Retinal pigment epithelial cell (primary cell): ENCODE data around the gene TMEM151B.

Experiments
- DNase-seq: peaks from one replicate; pipeline ENCODE4 v3.0.0-alpha.2; 2010; ENCODE audit warnings: low read depth
- H3K4me3 ChIP-seq: 2 replicates; pipeline ENCODE4 v1.5.1; 2011; ENCODE audit warnings: mild to moderate bottlenecking, low read length, control low read depth, moderate library complexity
- CTCF ChIP-seq: conservative IDR thresholded peaks from 2 replicates; pipeline ENCODE4 v1.5.1; 2011; ENCODE audit warnings: low read depth, low read length, control low read depth, inconsistent platforms

Gene TMEM151B

GRCh38 chr6:44234101-44235025, 35.9 kb upstream of the TMEM151B start:
- no peak overlapping the region for H3K4me3 ChIP-seq
- DNase-seq: no peak
- TF ChIP-seq CTCF: peak; percentile 94

- DNase-seq: no peak
- no peak overlapping the region for H3K4me3 ChIP-seq
- TF ChIP-seq CTCF: no peak
These were observed 35.0 kb upstream of the TMEM151B start for GRCh38 chr6:44235269-44235668.

- H3K4me3 ChIP-seq: no peak overlapping the region
- DNase-seq: no peak
- no peak for TF ChIP-seq CTCF
These were observed 34.2 kb upstream of the TMEM151B start for GRCh38 chr6:44235891-44236516.

GRCh38 chr6:44237021-44237812, 33.0 kb upstream of the TMEM151B start:
- no peak for TF ChIP-seq CTCF

GRCh38 chr6:44237813-44238433, 32.3 kb upstream of the TMEM151B start:
- H3K4me3 ChIP-seq: peak overlapping the region; percentile 64
- peak; percentile 81 for TF ChIP-seq CTCF
- DNase-seq: no peak

More at GRCh38 chr6:44237021-44237812, 33.0 kb upstream of the TMEM151B start:
- peak overlapping the region; percentile 64 for H3K4me3 ChIP-seq
- DNase-seq: peak; percentile 91

GRCh38 chr6:44238687-44239350, 31.4 kb upstream of the TMEM151B start:
- TF ChIP-seq CTCF: no peak
- DNase-seq: no peak
- H3K4me3 ChIP-seq: no peak overlapping the region
